PC-3 (cell line): ENCODE measurements around the gene DSTN.

Source experiments
- CTCF ChIP-seq: fragments of 300-600 bp; sonication (generic); conservative IDR thresholded peaks from 2 replicates; pipeline ENCODE4 v1.5.1; 2017; ENCODE audit warnings: antibody characterized with exemption, low read depth, mild to moderate bottlenecking, low read length
- EZH2 ChIP-seq: fragments of 300-600 bp; sonication (generic); IDR thresholded peaks from one replicate; pipeline ENCODE4 v1.6.1; 2017; ENCODE audit warnings: antibody characterized with exemption, mild to moderate bottlenecking, low read length; ENCODE audit not compliant: unreplicated experiment
- EZH2phosphoT487 ChIP-seq: fragments of 300-600 bp; sonication (generic); IDR thresholded peaks from 2 replicates; pipeline ENCODE4 v1.6.1; 2018; ENCODE audit warnings: mild to moderate bottlenecking, antibody characterized with exemption, low read length, borderline replicate concordance

- no peak for TF ChIP-seq CTCF
- no peak for TF ChIP-seq EZH2phosphoT487
- TF ChIP-seq EZH2, result no peak
These were observed 66.9 kb downstream of the DSTN start for GRCh38 chr20:17636523-17637412.
